ENCODE results near the gene SRP72.
"Not testable (repeated sequence)": the region's sequence is repeated elsewhere in the genome, so short reads cannot be mapped to it uniquely, and the experiment has no call there.

SRP72 gene, protein sequence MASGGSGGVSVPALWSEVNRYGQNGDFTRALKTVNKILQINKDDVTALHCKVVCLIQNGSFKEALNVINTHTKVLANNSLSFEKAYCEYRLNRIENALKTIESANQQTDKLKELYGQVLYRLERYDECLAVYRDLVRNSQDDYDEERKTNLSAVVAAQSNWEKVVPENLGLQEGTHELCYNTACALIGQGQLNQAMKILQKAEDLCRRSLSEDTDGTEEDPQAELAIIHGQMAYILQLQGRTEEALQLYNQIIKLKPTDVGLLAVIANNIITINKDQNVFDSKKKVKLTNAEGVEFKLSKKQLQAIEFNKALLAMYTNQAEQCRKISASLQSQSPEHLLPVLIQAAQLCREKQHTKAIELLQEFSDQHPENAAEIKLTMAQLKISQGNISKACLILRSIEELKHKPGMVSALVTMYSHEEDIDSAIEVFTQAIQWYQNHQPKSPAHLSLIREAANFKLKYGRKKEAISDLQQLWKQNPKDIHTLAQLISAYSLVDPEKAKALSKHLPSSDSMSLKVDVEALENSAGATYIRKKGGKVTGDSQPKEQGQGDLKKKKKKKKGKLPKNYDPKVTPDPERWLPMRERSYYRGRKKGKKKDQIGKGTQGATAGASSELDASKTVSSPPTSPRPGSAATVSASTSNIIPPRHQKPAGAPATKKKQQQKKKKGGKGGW

GRCh38 chr4:56467284-56468096 lies at the start of gene SRP72:
SRP72 (plus strand) TSS chr4:56467617; CDS start chr4:56467636, 19 bp downstream.
- DNase-seq (ENCODE audit: low spot score), result peak; percentile 94

- no peak for DNase-seq (ENCODE audit: low spot score)
Observed at GRCh38 chr4:56424176-56424575, 43.2 kb upstream of the SRP72 start.

DNA sequence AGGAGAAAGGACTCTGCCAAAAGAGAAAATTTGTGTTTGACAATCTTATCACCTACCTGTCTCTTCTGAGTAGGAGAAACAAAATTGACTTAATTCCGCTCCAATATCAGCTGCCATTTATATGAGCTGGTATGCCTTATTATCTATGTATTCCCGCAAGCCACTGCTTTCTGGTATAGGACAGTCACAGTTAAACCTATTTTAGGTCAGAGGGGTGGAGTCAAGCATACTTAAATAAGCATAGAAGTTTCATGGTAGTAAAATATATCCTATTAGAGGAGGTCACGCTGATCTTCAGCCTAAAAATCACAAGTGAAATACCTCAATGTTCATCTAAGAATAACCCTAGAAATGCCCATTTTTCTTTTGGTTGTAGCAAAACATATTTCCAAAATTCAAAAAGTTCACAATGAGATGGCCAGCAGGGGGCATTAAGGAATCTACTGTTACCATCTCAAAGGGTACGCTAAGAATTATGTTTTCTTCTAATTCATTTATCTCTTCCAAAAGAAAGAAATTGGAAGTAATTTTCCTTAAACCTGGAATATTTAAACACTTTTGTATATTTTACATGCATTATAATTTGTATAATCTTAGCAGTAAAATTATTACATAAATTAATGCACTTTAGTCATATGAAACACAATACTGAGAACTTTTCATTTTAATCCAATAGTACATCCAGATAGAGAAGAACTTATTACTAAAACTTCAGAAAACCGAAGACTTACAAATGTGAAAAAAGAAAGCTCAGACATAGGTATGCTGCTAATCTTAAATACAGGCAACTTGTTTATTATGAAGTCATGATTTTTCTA lies 42.5 kb upstream of the SRP72 start:
- DNase-seq (ENCODE audit: low spot score), result peak; percentile 40

DNA sequence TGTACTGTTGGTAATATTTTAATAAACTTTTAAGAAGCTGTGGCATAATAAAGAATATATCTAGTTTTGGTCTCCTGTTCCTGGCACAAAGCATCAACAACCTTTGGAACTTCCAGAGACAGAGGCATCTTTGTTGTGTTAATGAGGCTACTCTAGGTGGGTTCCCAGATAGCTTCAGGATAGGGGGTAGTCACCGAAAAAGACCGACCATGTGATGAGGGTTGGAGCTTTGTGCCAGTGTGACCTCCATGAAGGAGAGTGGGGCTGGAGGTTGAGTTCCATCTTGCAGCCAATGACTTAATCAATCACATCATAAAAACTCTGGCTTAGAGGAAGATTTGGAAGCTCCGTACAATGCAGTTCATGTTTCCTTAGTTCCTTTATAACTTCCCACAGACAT lies 41.9 kb upstream of the SRP72 start:
- no peak for DNase-seq (ENCODE audit: low spot score)

- no peak for DNase-seq (ENCODE audit: low spot score)
Observed at GRCh38 chr4:56426273-56426672, 41.1 kb upstream of the SRP72 start.

- no peak for DNase-seq (ENCODE audit: low spot score)
Observed at GRCh38 chr4:56427179-56427578, 40.2 kb upstream of the SRP72 start.

DNA sequence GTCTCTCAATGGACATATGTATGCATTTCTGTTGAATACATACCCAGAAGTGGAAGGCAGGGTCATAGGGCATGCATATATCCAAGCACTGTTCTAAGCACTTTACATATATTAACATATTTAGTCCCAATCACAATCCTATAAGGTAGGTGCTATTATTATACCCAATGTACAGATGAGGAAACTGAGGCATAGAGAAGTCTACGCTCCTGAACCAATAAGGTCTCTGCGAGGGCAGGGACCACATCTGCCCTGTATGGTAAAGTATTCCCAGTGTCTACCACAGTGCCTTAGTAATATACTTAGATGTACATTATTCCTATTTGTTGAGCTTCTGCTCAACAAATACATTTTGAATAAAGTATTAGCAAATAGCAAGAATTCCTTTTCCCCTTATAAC lies 37.2 kb upstream of the SRP72 start:
- no peak for DNase-seq (ENCODE audit: low spot score)

DNA sequence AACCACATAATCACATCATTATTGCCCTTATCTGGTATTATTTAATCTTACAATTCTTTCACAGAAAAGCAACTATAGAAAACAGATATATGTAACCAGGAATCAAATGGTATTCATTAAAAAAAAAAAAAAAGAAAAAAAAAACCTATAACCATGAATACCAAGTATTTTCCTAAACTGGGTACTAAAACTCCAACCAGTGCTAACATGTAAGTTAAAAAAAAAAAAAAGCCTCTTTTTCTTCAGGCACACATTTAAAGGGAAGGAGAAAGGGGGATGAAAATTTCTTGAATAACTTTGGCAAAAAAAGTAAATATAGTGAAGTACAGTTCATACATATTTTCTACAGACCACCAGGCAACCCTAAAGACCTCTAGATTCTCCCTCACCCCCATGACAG lies 34.1 kb upstream of the SRP72 start:
- DNase-seq (ENCODE audit: low spot score), result no peak

- DNase-seq (ENCODE audit: low spot score), result peak; percentile 85
Observed at GRCh38 chr4:56434599-56435139, 32.7 kb upstream of the SRP72 start.

DNA sequence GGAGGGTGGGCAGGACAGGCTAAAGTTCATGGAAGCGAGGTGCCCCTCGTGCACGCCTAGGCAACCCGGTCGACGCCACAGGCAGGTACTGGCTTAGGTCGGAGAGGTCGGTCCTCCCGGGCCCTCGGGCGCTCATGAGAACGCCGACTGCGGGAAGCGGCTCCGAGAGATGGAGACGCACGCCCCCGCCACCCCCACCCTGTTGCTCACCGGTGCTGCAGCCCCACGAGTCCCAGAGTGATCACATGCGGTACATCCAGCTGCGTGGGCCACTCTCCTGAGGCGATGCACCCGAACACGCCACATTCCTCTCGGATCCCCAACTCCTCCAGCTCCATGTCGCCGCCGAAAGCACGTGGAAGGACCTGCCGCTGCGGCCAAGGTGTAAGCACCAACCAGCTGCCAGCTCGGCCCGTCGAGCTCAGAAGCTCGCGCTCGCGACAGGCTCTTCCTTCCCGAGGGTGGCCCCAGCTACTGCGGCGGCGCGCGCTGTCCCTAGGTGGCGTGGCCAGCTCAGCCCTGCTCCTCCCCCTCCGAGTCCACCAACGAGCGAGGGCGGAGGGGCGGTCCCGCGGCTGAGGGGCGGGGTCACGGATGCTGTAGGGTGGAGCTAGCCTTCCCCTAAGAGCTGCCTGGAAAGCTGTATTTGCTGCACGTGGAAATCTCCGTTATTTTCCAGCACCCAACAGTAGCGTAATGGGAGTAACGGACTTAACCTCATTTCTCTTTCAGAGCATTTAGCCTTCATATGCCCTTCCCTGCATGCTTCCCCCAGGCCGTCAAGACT lies 32.1 kb upstream of the SRP72 start, which contains the start of gene PPAT:
PPAT (minus strand) TSS at position 476 of the 787 bp plus-strand sequence; CDS start at position 338, 138 bp downstream.
- peak; percentile 98 for DNase-seq (ENCODE audit: low spot score)

DNA sequence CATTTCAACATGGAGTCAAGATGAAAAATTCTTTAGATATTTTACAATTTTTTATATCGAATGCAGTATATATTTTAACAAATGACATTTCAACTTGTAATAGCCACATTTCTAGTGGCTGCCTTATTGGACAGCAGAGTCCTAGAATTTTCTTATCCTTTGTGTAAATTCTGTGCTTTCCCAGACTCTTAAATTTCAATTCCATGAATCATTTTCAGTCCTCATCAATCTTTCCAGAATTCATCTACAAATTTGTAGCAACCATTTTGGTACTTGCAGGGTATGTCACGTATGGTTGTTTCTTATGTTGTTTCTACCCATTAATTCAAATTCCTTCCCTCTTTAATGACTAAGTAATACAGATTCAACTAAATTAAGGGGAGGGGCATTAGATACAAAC lies 28.7 kb upstream of the SRP72 start:
- DNase-seq (ENCODE audit: low spot score), result peak; percentile 38

GRCh38 chr4:56440983-56441382 lies 26.4 kb upstream of the SRP72 start:
- no peak for DNase-seq (ENCODE audit: low spot score)

- DNase-seq (ENCODE audit: low spot score), result no peak
Observed at GRCh38 chr4:56444719-56445118, 22.7 kb upstream of the SRP72 start.

DNA sequence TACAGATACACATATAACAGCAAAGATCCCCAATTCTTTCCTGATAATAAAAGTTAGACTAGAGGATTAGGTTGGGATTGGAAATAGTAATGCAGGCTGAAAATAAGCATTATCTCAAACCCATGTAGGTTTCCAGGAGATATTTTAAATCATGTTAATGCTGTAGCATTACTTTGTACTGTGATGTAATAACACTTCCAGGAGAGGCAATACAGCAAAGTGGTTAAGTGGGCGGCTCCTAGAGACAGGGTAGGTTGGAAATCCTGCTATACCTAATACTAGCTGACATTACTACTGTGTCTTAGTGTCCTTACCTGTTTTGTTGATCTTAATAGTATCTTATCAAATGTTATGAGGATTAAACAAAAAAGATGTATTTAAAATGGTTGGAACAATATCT lies 21.7 kb upstream of the SRP72 start:
- no peak for DNase-seq (ENCODE audit: low spot score)

GRCh38 chr4:56448301-56448700 lies 19.1 kb upstream of the SRP72 start:
- no peak for DNase-seq (ENCODE audit: low spot score)

DNA sequence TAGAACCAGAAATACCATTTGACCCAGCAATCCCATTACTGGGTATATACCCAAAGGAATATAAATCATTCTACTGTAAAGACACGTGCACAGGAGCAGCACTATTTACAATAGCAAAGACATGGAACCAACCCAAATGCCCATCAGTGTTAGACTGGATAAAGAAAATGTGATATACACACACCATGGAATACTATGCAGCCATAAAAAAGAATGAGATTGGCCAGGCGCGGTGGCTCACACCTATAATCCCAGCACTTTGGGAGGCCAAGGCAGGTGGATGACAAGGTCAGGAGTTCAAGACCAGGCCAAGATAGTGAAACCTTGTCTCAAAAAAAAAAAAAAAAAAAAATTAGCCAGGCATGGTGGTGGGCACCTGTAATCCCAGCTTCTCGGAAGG lies 17.9 kb upstream of the SRP72 start:
- DNase-seq (ENCODE audit: low spot score), result not testable (repeated sequence)

DNA sequence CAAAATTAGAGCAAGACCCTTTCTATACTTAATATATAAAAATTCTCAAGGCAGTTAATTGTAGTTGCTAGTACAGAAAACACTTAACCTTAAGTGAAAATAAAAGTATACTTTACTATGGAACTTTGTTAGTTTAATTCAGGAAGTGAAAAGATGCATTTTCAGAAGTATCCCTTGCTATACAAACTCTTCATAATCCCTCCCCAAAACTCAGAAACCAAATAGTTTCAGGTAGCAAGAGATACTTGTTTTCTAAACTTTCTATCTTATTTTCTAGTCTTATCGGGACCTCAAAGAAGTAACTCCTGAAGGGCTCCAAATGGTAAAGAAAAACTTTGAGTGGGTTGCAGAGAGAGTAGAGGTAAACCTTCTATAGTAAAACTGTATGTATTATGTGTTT lies 17.1 kb upstream of the SRP72 start:
- DNase-seq (ENCODE audit: low spot score), result no peak

GRCh38 chr4:56460085-56460484 lies 7.3 kb upstream of the SRP72 start:
- DNase-seq (ENCODE audit: low spot score), result peak; percentile 74

- DNase-seq (ENCODE audit: low spot score), result no peak
Observed at GRCh38 chr4:56462157-56462556, 5.3 kb upstream of the SRP72 start.

- no peak for DNase-seq (ENCODE audit: low spot score)
Observed at GRCh38 chr4:56463711-56464110, 3.7 kb upstream of the SRP72 start.

- DNase-seq (ENCODE audit: low spot score), result no peak
Observed at GRCh38 chr4:56464581-56464980, 2.8 kb upstream of the SRP72 start.
